DMS114 treated with DMSO at 0.1 percent for 48 hours (cell line): ENCODE results near the gene NLGN4X.

Source experiments
- DNase-seq: peaks from one replicate; lab custom pipeline; 2025; ENCODE audit not compliant: unreplicated experiment; lab: John Stamatoyannopoulos, UW

The NLGN4X gene

DNA sequence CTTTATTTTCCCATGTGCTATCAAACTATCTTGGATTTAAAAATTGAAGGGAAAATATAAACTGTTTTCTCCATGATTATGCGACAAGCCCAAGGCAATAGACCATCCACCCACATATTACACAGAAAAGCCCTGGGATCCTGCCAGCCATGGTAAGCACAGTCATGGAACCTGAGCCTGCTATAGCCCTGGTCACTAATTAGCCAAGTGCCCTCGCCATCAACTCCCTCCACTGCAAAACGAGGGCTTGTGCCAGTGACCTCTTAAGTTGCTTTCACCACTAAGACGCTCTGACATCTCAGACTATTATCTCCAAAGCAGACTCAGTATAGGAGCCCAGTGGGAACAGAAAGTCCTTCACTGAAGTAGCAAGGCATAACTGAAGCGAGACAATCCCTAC lies 69.2 kb downstream of the NLGN4X start:
- no peak for DNase-seq

DNA sequence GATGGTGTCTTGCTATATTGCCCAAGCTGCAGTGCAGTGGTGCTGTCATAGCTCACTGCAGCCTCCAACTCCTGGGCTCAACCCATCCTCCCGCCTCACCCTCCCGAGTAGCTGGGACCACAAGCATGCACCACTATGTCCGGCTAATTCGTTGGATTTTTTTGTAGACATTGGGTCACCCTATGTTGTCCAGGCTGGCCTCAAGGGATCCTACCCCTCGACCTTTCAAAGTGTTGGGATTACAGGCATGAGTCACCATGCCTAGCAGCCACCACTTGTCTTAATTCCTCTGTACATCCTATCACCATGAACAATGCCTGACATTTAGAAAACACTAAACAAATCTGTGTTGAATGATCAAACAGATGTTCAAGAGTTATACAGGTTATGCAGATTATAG lies 76.7 kb downstream of the NLGN4X start:
- DNase-seq: no peak

DNA sequence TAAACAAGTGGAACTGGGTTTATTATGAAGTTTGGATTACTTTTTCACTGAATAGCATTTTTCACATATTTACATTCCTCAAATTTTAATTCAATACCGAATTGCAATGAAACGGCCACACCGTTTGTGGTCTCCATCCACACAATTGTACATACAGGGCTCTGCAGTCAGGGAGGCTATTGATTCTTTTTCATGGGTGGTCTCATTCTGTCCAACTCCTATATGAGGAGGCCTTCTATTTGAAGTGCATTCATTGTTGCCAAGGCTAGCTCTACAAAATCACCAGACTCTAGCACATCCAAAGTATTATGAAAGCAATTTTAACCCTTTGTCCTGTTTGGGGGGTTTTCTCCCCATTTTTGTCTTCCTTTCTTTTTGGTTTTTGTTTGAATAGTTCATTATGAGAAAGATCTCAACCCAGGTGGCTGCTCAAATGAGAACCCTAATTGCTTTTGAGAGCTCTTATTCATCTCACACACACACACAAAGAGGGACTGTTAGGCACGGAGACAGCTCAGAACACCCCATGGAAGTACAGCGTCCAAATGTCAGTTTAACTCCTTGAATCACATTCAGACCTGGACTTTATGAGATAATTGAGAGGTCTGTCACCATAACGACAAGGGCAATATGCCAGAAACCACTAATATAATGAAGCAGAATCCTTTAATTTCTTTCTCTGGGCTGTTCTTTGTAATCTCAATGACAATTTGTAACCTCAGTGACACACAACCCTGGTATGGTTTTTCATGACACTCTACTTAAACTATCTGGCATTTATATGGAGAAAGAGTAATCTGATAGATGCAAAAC lies 79.4 kb downstream of the NLGN4X start:
- DNase-seq: no peak

DNA sequence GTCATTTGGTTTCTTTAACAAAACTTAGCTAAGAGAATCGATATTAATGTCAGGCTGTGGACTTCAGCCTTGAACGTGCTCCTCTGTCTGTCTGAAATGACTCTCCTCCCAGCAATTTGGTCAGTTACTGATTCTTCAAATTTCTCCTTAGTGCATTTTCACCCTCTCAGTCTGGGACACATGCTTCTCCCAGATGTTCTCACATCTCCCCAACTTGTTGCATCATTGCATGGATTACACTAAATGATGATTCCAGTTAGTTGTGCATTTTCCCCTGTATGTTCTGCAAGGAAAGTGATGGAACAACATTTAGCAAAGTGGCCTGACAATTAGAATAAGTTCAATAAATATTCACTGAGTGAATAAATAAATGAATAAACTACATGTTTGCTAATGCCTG lies 94.4 kb downstream of the NLGN4X start:
- no peak for DNase-seq

DNA sequence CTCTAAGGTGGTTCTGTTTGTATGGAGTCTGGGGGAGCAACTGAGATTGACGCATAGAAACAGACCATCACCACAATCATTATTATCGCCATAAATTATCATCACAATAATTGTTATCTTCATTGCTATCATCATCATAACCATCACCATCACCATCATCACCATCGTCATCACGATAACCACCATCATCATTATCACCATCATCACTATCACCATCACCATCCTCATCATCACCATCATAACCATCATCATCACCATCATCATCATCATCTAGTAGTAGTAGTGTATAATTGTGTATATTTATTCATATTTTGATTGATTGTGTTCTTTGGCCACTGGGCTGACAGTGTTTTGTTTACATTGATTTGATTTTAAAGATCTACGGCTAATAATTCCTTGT lies 95.7 kb downstream of the NLGN4X start:
- DNase-seq: no peak

DNA sequence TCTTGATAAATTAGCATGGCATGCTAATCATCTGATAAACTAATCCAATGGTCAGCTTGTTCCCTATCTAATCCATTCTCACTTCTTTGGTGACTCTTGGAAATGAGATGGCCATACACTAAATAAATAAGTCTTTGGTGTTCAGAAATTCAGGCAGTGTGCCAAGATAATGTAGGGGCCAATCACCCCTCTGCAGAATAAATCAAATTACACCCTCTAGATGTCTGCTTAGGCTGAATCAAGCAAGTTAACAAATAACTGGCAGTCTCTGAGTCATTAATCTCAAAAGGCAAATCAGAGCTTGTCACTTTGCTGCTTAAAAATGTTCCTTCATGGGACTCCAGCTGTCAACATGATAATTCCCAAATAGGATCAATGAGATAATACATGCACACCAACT lies 97.4 kb downstream of the NLGN4X start:
- no peak for DNase-seq

DNA sequence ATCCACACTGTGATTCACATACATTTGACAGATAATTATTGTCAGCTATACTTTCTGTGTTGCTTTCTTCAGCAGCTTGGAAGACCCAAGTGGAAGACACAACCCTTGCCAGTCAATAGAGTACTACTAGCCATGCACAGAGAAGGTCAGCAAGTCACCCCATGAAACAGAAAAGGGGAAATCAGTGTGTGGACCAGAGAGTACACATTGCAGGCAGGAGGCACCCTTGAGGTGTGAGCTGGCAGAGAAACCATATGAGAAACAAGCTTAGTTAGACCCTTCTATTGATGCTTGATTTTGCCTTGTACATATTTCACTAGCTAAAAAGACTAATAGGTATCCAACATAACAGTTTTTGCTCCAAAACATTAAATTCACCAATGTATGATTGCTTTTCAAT lies 99.5 kb downstream of the NLGN4X start:
- DNase-seq: no peak

DNA sequence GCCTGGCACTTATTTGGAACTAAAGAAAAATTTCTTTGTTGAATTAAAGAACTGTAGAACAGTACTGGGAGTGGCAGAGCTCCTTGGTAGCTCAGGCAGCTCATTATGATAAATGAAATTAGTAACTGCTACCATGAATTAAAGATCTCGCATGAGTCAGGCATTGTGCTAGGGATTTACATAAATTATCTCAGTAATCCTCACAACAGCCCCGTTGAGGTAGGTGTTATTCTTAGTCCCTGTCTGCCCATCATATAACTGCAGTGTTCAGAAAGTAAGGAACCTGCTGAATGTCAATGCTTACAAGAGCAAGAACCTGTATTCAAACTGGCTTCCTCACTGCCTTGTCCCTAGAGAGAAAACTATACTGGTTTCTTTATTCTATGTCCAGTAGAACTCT lies 108.3 kb downstream of the NLGN4X start:
- no peak for DNase-seq

DNA sequence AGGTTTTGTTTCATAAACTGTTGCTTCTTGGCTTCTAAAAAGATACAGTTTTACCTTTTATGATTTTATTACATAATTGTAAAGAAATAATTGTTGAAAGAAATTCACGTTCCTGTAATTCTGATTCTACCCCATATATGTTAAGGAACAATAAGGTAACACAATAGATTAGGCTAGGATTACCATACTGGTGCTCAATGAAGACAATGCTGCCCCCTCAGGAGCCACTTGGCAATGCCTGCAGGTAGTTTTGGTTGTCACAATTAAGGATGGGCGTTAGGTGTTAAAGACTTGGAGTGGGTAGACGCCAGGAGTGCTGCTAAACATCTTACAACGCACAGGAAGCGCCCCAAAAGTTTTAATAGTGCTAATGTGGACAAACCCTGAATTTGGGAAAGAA lies 133.2 kb downstream of the NLGN4X start:
- no peak for DNase-seq

DNA sequence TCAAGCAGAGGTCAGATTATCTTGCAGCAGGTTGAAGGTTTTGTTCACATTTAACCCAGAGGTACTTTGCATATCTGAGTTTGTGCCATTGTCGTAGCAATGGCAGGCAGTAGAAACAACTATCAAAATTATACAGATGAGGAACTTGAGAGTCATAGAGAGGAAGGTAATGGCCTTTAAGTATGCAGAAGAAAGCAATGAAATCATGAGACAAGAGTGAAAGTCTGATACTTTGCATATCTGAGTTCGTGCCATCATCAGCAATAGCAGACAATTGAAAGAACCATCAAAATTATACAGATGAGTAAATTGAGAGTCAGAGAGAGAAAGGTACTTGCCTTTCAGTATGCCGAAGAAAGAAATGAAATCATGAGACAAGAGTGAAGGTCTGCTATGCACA lies 154.1 kb downstream of the NLGN4X start:
- no peak for DNase-seq

DNA sequence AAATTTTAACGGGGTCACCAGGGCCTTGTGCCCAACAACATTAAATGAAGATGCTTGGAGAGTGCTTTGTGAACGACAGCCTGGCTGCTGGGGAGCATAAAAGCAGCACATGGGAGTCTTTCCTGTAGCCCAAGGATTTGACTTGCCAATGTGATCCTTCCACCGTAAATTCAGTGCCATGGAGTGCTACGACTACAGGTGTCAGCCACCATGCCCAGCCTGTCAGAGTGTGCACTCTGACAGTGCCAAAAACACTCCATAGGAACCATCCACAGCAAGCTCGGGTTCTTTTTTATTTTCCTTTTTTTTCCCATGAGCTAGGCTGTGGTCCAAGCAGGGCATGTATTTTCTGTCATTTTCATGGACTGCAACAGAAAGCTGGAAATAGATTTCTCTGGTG lies 156.9 kb downstream of the NLGN4X start:
- no peak for DNase-seq

DNA sequence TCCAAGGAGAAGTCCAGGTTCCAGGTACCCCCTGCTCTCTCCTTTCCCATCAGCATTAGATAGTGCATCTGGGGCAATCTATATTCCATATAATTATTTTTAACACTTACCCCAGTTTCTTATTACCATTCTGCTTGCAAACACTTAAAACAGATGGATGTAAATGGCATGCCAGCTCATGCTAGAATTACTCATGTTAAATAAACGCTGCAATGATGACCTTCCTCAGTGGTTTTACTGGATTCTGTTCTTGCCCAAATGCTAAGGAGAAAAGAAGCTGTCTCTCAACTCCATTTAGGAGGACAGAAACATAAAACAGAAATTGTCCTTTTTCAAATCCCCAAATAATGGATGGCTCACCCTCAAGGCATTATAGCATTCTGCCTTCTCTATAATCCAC lies 161.1 kb downstream of the NLGN4X start:
- no peak for DNase-seq

DNA sequence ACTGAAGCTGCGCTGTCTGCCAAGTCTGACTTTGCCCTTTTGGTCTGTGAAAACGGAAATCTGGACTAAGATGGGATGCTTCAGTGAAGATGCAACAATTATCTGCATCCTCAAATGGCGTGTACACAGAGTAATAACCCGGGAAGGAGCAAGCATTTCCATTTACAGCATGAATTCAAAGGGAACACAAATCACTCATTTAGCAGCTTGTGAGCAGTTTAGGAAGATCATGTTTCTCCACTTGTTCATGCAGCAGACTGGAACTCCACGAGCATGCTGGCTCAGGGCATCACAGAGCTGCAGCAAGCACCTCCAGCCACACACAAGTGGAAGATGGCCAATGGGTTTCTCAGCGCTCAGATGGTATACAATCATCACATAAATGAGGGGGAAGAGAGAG lies 175.5 kb downstream of the NLGN4X start:
- DNase-seq: no peak

DNA sequence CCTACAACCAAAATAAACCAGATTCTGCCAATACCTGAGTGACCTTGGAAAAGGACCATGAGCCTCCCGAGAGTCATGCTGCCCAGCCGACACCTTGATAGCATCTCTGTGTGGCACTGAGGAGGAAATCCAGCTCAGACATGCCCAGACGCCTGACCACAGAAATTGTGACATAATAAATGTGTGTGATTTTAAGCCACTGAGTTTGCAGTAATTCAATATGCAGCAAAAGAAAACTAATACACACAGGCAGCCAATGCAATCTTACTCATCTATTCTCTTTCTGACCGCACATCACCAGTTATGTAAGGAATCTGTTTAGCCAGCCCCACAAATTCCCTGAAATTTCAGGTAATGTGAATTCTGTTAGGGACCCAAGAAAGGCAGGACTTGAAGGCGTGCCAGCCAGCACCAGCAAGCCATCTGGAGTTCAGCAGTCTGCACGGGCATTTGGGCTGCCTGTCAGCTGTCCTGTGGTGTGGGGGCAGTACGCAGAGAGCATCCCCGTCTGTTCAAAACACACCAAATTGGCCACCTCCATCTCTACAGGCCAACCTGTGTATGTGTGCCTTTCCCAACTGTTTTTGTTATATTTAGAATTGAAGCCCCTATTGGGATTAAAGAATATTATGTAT lies 176.4 kb downstream of the NLGN4X start:
- DNase-seq: no peak

DNA sequence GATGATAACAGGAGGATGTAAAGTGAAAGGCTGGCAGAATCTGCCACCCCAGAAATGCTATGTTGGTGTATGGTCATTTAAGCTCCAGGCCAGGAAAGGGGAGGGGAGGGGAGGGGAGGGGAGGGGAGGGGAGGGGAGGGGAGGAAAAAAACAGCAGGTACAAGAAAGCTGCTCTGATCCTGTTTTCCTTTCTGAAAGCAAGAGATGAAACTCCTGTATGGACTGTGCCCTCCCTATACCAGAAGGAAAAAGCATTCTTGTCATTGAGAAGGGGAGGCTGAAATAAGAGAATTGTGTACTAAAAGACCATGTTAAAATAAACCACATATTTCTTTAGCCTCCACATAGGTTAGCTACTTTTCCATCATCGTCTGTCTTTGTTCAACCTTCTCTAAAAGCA lies 179.5 kb downstream of the NLGN4X start:
- no peak for DNase-seq

DNA sequence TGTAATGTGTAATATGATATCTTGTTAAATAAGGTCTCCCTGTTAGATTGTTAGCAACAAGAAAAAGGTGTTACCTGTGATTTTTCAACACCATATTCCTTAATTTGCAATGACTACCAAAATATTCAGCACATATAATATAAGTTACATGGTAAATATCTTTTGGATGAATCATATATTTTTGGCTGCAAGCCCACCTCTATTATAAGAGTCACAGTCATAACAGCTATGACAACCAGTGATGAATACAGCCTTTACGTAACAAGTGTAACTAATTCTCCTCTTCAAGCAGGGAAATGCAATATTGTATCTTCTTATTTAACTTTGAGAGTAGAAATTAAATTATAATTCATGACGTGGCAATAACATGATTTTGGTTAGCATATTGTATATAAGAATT lies 187.0 kb downstream of the NLGN4X start:
- no peak for DNase-seq

DNA sequence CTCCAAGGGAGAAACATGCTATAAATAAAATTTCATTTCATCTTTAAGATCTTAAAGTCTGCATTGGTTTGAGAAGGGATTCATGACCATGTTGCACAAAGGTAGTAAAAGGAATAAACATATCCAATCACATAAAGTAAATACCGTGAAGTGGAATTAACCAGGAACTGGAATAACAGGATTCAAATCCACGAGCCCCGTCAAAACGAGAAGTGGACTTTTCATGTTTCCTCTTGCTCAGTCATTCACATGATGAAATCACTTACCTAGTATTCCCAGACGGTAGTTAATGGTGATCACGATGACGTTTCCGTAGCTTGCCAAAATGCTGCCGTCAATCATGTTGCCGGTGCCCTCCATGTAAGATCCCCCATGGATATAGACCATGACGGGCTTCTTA lies 199.7 kb downstream of the NLGN4X start:
- no peak for DNase-seq

DNA sequence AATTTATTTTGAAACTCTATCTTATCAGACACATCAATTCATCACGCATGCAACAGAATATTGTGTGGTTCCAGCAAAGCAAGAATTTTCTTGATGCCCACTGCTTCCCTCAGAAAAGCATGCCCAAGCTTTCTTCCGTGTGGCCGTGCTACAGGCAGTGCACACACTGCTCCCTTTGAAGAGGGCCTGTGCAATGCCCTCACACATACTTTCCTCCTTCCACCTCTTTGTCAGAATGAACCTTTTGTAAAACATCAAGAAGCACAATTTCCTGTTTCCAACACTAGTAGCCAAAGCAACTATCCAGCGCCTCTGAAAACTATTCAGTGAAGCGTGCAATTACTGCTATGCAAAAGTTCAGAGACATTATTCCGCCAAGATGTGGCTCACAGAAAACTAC lies 201.7 kb downstream of the NLGN4X start:
- DNase-seq: no peak

DNA sequence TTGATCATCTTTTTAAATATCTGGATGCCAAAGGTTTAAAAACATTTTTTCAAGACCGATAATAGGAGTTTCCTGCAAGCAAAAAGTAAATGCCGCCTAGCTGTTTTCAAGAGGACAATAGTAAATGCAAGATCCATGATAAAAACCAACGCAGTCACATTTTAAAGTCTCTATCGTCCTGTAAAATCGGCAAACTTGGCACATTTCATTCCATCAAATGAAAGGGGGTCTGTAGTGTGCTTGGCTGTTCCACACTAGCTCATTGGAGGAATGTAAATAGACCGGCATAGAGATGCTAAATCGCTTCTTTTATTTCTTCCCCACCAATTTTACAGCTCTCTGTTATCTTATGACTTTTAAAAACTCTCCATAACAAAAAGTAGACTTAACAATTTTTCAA lies 202.2 kb downstream of the NLGN4X start:
- no peak for DNase-seq

DNA sequence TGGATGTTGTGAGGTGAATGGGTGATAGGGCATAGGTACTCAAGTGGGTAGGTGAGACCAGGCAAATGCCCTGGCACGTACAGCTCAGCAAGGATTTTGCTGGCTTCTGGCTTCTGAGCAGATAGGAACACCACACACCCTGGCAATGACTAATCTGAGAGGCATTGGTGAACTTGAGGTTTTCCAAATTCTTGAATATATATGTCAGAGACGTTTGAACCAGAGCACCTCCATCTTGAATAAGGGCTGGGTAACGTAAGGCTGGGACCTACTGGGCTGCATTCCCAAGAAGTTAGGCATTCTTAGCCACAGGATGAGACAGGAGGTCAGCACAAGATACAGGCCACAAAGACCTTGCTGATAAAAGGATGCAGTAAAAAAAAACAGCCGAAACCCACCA lies 204.5 kb downstream of the NLGN4X start:
- DNase-seq: no peak

DNA sequence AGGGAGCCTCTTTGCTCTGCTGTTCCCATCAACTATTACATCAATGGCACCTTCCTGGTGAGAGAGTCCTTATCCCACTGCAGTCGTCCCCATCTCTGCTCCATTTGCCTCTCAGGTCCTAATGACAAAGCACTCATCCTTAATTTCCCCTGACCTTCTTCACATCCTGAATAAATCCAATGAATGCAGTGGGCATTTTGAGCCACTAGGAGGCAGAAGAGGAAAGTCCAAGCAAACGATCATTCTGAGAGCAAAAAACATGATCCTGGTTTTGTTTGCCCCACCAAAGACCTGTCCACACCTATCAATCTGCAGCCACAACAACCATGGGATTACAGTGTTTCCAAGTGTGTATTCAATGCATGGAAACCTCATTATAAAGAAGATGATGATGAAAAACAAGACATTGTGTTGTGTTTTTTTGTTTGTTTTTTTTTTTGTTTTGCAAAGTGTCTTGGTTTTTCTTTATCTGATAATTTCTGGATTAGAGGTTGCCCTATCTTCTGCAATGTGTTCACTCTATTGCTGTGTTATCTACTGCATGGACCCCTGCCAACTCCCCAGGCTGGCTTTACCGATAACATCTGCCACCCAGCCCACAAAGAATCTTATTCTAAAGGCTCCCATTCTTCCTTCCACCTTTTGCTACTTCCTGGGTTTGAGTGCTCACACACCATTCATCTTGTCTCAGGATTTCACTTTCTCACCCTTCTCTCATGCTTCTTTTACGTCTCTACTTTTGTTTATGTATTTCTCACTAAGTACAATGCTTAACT lies 207.2 kb downstream of the NLGN4X start:
- DNase-seq: no peak

DNA sequence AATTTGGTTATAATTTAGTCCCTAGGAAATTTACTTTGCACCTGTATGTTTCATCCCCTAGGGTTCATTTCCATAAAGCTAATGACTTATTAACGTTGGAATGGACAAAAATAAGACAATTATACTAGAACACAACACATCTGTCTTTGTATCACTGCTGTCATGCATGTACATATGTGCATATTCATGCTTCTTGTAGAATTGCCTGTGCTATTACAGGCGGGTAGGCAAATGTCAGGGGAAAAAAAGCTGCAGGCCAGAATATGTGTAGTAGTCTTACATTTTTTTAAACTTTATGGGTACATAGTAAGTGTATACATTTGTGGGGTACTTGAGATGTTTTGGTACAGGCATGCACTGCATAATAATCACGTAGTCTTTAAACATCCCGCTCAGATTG lies 209.6 kb downstream of the NLGN4X start:
- no peak for DNase-seq
